Astrocyte of the cerebellum (primary cell): Measurements from ENCODE around the gene PNPLA7.
"Not testable (repeated sequence)": the region's sequence is repeated elsewhere in the genome, so short reads cannot be mapped to it uniquely, and the experiment has no call there.

ENCODE experiments used
- DNase-seq: peaks from one replicate; pipeline ENCODE4 v3.0.0-alpha.2; 2011; ENCODE audit warnings: low read depth
- H3K4me3 ChIP-seq: 2 replicates; pipeline ENCODE4 v1.5.1; 2011; ENCODE audit warnings: mild to moderate bottlenecking, low read depth, low read length, moderate library complexity
- in situ Hi-C: cut with HindIII; loops from 2 replicates; pipeline ENCODE4 v1.10.0; 2017; ENCODE audit warnings: low sequenced_read_pairs
- TF ChIP-seq, protein P1 (sequence below): IDR thresholded peaks from 2 replicates; pipeline ENCODE4 v1.5.1; 2012; ENCODE audit warnings: low read length, low read depth, moderate library complexity, mild to moderate bottlenecking; ENCODE audit errors: missing control alignments

PNPLA7 gene

GRCh38 chr9:137550231-137550621, at the start of gene PNPLA7:
TSS of gene PNPLA7 (minus strand) at chr9:137550402. CDS start at chr9:137550197, 205 bp downstream.
- DNase-seq, result no peak
- peak within 1 kb of the TSS; percentile 65 for H3K4me3 ChIP-seq
- in situ Hi-C loops, result no loop called here
- TF ChIP-seq, protein P1, sequence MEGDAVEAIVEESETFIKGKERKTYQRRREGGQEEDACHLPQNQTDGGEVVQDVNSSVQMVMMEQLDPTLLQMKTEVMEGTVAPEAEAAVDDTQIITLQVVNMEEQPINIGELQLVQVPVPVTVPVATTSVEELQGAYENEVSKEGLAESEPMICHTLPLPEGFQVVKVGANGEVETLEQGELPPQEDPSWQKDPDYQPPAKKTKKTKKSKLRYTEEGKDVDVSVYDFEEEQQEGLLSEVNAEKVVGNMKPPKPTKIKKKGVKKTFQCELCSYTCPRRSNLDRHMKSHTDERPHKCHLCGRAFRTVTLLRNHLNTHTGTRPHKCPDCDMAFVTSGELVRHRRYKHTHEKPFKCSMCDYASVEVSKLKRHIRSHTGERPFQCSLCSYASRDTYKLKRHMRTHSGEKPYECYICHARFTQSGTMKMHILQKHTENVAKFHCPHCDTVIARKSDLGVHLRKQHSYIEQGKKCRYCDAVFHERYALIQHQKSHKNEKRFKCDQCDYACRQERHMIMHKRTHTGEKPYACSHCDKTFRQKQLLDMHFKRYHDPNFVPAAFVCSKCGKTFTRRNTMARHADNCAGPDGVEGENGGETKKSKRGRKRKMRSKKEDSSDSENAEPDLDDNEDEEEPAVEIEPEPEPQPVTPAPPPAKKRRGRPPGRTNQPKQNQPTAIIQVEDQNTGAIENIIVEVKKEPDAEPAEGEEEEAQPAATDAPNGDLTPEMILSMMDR, result no peak

DNA sequence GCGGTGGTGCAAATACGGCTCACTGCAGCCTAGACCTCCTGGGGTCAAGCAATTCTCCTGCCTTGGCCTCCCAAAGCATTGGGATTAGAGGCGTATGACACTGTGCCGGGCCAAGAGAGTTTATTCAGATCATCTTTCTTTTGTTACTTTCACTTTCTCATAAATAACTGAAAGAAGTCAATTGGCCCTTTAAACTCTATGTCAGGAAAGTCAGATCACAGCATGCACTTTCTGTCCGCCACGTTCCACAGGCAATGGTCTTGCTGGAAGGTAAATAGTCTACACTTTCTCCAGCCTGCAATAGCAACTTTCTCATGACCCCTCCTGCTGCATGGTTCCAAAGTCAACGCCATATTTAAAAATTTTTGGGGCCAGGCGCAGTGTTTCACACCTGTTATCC, 48.7 kb upstream of the PNPLA7 start:
- no peak for DNase-seq

DNA sequence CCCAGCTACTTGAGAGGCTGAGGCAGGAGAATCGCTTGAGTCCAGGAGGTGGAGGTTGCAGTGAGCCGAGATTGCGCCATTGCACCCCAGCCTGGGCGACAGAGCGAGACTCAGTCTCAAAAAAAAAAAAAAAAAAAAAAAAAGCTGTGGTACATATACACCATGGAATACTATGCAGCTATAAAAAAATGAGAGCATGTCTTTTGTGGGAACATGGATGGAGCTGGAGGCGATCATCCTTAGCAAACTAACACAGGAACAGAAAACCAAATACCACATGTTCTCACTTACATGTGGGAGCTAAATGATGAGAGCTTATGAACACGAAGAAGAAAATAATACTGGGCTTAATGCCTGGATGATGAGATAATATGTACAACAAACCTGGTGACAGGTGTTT, 46.4 kb upstream of the PNPLA7 start:
- in situ Hi-C loops, H3K4me3 ChIP-seq, DNase-seq: not testable (repeated sequence)

More for the DNA sequence above, 48.7 kb upstream of the PNPLA7 start:
- no peak overlapping the region for H3K4me3 ChIP-seq
- TF ChIP-seq, protein P1, result no peak
- in situ Hi-C loops, result no loop called here

GRCh38 chr9:137593176-137593575, 43.0 kb upstream of the PNPLA7 start:
- no peak overlapping the region for H3K4me3 ChIP-seq
- TF ChIP-seq, protein P1, result no peak
- no peak for DNase-seq
- in situ Hi-C loops, result no loop called here

GRCh38 chr9:137592767-137593166, 42.6 kb upstream of the PNPLA7 start:
- TF ChIP-seq, protein P1, result no peak
- no peak overlapping the region for H3K4me3 ChIP-seq
- in situ Hi-C loops, result no loop called here
- DNase-seq, result no peak

DNA sequence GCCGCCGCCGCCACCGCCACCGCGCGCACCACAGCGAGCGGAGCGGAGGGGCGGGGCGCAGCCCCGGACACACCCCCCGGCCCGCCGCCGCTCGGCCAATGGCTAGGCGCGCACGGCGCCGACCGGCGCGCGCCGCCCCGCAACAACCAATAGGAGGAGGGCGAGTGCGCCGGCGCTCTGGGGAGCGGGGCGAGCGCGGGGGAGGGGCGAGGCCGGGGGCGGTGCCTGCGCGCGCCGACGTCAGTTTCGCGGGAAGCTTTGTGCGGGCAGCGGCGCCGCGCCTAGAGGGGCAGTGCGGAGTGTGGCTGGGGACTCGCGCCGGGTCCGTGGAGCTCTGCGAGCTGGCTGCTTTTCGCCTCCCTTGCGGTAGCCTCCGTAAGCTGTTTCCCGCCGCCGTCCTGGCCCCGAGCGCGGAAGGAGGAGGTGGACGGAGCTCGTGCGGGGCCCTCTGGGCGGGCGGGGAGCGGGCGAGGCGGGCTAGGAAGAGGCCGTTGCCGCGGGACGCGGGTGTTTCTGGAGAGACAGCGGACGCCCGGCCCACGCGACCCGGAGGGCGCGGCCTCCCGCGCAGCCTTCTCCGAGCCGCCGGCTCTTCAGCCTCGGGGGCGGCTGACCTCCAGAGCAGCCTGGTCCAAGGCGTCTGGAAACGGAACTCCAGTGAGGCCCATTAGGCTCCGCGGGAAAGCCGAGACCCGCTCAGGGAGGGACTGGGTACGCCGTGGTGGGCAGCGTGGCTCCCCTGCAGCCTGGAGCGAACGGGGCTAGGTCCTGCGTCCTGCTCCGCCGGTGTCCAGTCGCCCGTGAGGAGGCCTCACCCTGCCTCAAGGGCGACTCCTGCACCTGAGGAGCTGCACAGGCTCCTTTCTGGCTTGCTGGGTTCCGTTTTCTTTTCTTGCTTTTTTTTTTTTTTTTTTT, 40.5 kb upstream of the PNPLA7 start, which contains the start of gene ZMYND19:
TSS of gene ZMYND19 (minus strand) at position 44 of the 915 bp plus-strand sequence. CDS start 249 bp downstream, outside the sequence.
- in situ Hi-C loops, result no loop called here
- TF ChIP-seq, protein P1, result peak; percentile 2
- DNase-seq, result peak; percentile 55
- peak within 1 kb of the TSS; percentile 68 for H3K4me3 ChIP-seq

DNA sequence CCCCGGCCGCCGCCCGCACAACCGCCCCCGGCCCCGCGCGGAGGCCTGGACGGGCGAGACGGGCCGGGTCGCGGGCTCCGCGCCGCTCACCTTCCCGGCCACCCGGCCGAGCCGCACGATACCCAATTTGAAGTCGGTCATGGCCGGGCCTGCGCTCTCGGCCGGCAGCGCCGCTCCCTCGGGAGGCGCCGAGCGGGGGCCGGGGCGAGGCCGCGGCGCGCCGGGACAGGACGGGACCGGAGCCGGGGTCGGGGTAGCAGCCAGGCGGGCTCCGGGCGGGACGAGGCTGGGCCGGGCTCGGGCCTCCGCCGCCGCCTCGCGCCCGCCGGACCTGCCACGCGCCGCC, 39.9 kb upstream of the PNPLA7 start:
- in situ Hi-C loops, result no loop called here
- H3K4me3 ChIP-seq, result peak overlapping the region; percentile 65
- no peak for DNase-seq
- TF ChIP-seq, protein P1, result no peak
